Coronary artery (tissue), 2 donors: Measurements from ENCODE around the gene DGUOK.

Experiments
- DNase-seq: peaks from one replicate; pipeline ENCODE4 v3.0.0-alpha.2; 2017; ENCODE audit warnings: low spot score
- H3K27ac ChIP-seq, 2 donors: fragments of 200-600 bp; sonication (generic); one replicate each; pipeline ENCODE4 v1.5.1; 2016 to 2019
- H3K4me3 ChIP-seq: fragments of 200-600 bp; sonication (generic); 2 replicates; pipeline ENCODE4 v1.5.1; 2016; ENCODE audit warnings: mild to moderate bottlenecking, moderate library complexity
- TF ChIP-seq, protein P1 (sequence below): fragments of 200-600 bp; sonication (generic); IDR thresholded peaks from one replicate; pipeline ENCODE4 v1.5.1; 2019; ENCODE audit warnings: antibody characterized with exemption

The DGUOK gene

DNA sequence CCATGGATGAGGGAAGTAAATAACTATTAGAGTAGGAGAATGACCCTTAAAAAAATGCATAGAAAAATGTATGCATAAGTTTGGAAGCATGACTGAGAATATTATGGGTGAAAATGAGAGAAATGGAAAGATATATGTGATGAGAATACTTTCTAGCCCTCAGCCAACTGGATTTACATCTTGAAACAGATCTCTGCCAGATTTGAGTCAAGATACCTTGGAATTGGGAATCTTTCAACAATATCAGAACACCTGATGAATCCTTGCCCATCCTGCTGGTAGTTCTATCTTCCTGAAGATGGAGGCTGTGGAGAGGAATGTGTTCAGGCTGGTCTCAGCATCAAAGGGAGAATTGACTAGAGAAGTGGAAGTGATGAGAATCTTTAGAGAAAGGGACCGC, 63.9 kb downstream of the DGUOK start:
- Histone ChIP-seq H3K27ac (no peak overlapping the region), H3K4me3 (no peak overlapping the region)
- DNase-seq: no peak
- TF ChIP-seq, protein P1, sequence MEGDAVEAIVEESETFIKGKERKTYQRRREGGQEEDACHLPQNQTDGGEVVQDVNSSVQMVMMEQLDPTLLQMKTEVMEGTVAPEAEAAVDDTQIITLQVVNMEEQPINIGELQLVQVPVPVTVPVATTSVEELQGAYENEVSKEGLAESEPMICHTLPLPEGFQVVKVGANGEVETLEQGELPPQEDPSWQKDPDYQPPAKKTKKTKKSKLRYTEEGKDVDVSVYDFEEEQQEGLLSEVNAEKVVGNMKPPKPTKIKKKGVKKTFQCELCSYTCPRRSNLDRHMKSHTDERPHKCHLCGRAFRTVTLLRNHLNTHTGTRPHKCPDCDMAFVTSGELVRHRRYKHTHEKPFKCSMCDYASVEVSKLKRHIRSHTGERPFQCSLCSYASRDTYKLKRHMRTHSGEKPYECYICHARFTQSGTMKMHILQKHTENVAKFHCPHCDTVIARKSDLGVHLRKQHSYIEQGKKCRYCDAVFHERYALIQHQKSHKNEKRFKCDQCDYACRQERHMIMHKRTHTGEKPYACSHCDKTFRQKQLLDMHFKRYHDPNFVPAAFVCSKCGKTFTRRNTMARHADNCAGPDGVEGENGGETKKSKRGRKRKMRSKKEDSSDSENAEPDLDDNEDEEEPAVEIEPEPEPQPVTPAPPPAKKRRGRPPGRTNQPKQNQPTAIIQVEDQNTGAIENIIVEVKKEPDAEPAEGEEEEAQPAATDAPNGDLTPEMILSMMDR: no peak

DNA sequence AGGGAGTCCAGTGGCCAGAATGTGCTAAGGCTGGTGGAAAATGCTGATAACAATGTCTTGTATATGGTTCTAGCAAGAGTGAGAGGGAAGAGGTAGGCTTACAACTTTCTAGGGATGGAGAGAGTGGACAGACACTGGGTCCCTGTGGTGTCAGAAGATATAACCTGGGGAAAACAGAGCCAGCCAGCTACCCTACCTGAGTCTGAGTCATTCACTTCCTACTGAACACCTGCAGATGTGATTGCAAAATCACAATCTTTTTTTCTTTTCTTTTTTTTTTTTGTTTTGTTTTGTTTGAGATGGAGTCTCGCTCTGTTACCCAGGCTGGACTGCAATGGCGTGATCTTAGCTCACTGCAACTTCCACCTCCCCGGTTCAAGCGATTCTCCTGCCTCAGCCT, 65.4 kb downstream of the DGUOK start:
- TF ChIP-seq, protein P1: no peak
- Histone ChIP-seq H3K27ac (no peak overlapping the region), H3K4me3 (no peak overlapping the region)
- no peak for DNase-seq

DNA sequence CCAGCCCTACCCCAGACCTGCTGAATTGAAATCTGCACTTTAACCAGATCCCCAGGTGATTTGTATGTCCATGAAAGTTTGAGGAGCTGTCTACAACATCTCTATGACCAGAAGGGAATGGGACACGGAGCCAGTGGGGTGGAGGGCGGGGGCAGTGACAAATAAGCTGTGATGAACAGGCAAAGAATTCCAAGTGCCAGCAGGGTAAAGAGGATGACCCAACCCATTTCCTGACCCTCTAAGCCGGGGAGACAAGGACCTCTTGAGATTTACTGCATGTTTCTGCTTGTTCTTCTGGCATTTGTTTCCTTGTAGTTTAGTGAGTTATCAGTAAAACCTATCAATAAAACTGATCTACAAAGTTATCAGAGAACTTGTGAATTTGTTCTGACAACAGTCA, 66.7 kb downstream of the DGUOK start:
- no peak overlapping the region for H3K27ac ChIP-seq
- TF ChIP-seq, protein P1: no peak
- no peak overlapping the region for H3K4me3 ChIP-seq
- DNase-seq: no peak

DNA sequence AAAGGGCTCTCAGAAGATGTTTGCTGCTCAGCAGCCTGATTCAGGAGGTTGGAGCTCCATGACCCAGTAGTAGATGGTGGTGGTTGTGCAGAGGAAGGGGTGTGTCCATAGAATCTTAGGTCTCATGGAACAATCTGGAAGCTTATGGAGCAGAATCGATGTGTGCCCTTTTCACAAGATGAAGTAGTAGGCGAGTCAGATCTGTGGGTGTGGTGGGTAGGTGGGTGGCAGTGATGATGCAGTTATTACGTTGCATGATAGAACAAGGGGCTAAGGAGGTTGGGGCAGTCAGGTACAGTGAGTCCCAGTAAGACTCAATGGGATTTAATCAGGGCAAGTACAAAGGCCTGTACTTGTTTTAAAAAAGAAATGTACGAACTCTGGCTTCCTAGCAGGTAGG, 67.1 kb downstream of the DGUOK start:
- TF ChIP-seq, protein P1: no peak
- H3K27ac ChIP-seq: no peak overlapping the region
- DNase-seq: no peak

DNA sequence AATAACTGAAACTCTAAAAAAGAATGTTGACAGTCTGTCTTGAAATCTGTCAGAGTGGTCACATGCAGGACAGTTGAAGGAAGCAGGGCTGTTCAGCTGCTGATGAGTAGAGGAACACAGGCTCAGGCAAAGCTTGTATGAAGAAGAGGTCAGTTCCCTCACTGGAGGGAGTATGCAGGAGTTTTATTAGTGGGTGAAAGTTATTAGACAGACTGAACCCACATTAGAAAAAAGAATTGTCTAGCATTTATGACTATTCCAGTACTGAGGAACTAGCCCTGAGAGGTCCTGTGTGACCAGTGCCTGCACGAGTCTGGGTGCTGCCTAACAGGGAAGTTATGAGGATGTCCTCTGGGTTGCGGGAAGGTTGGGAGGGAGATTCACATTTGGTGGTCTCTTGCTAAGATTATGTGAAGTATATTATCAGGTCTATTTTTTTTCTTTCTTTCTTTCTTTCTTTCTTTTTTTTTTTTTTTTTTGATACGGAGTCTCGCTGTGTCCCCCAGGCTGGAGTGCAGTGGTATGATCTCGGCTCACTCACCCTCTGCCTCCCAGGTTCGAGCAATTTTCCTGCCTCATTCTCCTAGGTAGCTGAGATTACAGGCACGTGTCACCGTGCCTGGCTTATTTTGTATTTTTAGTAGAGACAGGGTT, 67.6 kb downstream of the DGUOK start:
- no peak overlapping the region for H3K4me3 ChIP-seq
- no peak for DNase-seq
- TF ChIP-seq, protein P1: no peak
- no peak overlapping the region for H3K27ac ChIP-seq

More for the DNA sequence above, 67.1 kb downstream of the DGUOK start:
- H3K4me3 ChIP-seq: no peak overlapping the region

DNA sequence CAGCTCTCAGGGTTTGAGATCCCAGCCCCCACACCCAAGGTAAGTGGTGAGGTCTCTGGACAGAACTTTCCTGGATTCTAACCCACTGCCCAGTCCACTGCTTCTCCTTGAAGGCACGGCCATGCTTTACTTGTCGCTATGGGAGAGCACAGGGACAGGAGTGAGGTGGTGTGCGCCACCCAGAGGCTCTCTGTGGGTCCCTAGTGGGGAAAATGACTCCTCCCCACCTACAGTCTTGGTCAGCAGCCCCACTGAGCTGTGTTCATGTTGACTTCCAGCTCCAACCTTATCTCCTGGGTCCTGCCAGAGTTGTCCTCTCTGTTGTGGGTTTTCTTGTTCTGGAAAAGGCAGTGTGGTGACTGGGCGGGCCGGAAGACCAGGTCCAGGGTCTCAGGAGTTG, 69.1 kb downstream of the DGUOK start:
- Histone ChIP-seq H3K4me3 (no peak overlapping the region), H3K27ac (no peak overlapping the region)
- DNase-seq: no peak
- TF ChIP-seq, protein P1: no peak

DNA sequence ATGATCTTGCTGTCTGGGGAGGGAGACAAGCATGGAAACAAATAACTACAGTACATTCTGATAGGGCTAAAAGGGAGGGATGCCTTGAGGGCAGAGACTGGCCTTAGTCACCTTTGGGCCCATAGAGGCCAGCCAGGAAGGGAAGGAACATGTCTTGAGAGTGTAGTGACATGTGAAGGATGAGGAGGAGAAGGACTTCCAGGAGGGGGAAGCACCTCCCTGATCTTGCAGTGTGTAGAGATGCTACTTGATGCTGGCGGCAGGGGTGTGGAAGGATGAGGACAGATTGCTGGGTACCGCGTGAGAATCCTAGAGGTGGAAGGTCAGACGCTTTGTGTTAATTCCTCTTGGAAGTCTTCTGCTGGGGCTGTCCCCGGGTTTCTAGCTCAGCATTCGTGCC, 71.1 kb downstream of the DGUOK start:
- TF ChIP-seq, protein P1: no peak
- no peak for DNase-seq
- no peak overlapping the region for H3K4me3 ChIP-seq
- H3K27ac ChIP-seq: no peak overlapping the region
